ENCODE data around the gene AJAP1. TPM values are rescaled to one million over a fixed set of nuclear protein-coding genes. Genes with fewer than 3 reads are reported as not detected.

AJAP1 gene
- total RNA-seq, 1 donor from 2014 or later: 0.26 TPM

DNA sequence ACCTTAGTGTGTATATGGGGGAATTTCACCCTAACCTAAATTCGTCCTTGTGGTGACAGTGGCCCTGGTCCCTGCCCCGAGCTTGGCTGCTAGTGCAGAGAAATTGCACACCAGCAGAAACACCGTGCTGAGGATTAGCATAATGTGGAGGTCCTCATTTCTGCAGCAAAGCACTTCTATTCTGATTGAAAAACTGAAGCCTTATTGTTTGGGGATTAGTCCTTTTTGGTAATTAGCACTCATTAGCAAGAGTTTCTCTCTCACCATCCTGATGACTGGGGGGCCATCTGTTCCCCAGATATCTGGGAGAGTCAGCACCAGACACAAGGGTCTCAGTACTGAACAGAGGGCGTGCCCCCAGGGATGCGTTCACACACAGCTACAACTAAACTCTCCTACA is 55.2 kb downstream of the AJAP1 start:
- Histone ChIP-seq H3K27me3 (ENCODE audit: control insufficient read depth, insufficient read depth, low read length) (no peaks in the 10 kb centered on the region), H3K36me3 (ENCODE audit: control insufficient read depth, insufficient read depth, low read length) (no peaks in the 10 kb centered on the region), H3K4me3 (ENCODE audit: low read depth, low read length) (no peak overlapping the region)
- DNase-seq (ENCODE audit: low read depth) (no peak), FAIRE-seq (no peak)
- TF ChIP-seq, protein P1, sequence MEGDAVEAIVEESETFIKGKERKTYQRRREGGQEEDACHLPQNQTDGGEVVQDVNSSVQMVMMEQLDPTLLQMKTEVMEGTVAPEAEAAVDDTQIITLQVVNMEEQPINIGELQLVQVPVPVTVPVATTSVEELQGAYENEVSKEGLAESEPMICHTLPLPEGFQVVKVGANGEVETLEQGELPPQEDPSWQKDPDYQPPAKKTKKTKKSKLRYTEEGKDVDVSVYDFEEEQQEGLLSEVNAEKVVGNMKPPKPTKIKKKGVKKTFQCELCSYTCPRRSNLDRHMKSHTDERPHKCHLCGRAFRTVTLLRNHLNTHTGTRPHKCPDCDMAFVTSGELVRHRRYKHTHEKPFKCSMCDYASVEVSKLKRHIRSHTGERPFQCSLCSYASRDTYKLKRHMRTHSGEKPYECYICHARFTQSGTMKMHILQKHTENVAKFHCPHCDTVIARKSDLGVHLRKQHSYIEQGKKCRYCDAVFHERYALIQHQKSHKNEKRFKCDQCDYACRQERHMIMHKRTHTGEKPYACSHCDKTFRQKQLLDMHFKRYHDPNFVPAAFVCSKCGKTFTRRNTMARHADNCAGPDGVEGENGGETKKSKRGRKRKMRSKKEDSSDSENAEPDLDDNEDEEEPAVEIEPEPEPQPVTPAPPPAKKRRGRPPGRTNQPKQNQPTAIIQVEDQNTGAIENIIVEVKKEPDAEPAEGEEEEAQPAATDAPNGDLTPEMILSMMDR (IDR thresholded peaks at IDR 0.05; ENCODE audit: insufficient read depth, low read length, severe bottlenecking): no peak

DNA sequence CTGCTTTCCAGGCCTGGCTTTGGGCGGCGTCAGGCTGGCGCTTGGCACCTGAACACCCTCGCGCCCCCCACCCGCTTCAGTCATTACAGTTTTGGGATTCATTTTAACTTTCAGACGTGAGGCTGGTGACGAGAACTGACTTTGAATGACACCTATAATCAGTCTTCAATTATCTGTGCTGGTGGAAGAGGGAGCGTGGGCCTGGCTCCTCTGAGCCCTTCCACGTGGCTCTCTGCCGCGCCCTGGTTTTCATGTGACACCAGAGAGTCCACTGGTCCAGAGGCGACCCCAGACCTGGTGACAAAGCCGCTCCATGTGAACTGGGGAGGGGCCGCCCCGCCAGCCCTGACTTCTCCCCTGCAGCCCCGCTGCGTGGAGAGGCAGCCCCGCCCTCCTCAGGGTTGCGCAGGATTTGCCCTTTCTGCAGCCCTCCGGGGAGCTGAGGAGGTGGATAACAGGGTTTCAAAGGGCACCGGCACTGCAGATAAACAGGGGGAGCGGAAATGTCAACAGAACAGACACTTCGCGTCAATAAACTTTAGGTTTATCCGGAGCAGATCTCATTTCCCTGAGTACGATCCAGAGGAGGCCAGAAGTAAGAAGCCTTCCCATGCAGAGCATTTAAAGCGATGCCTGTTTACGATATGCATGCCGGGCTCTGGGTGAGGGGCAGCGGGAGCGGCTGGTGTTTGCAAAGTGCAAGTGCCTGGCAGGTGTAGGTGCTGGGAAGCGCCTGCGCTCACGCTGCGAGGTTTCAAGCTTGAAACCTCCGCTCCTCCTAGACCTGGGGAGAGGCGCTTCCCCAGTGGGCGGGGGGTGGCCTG is 56.4 kb downstream of the AJAP1 start:
- TF ChIP-seq, protein P1 (IDR thresholded peaks at IDR 0.05; ENCODE audit: insufficient read depth, low read length, severe bottlenecking): no peak
- Histone ChIP-seq H3K27me3 (ENCODE audit: control insufficient read depth, insufficient read depth, low read length) (no peaks in the 10 kb centered on the region), H3K4me3 (ENCODE audit: low read depth, low read length) (no peak overlapping the region), H3K36me3 (ENCODE audit: control insufficient read depth, insufficient read depth, low read length) (no peaks in the 10 kb centered on the region)
- FAIRE-seq: no peak
- DNase-seq (ENCODE audit: low read depth): no peak

- no peaks in the 10 kb centered on the region for H3K27me3 ChIP-seq (ENCODE audit: control insufficient read depth, insufficient read depth, low read length)
- TF ChIP-seq, protein P1 (IDR thresholded peaks at IDR 0.05; ENCODE audit: insufficient read depth, low read length, severe bottlenecking): no peak
- DNase-seq (ENCODE audit: low read depth) (no peak), FAIRE-seq (no peak)
- H3K36me3 ChIP-seq (ENCODE audit: control insufficient read depth, insufficient read depth, low read length): no peaks in the 10 kb centered on the region
- no peak overlapping the region for H3K4me3 ChIP-seq (ENCODE audit: low read depth, low read length)
Observed at GRCh38 chr1:4711416-4712275, 57.2 kb downstream of the AJAP1 start.

DNA sequence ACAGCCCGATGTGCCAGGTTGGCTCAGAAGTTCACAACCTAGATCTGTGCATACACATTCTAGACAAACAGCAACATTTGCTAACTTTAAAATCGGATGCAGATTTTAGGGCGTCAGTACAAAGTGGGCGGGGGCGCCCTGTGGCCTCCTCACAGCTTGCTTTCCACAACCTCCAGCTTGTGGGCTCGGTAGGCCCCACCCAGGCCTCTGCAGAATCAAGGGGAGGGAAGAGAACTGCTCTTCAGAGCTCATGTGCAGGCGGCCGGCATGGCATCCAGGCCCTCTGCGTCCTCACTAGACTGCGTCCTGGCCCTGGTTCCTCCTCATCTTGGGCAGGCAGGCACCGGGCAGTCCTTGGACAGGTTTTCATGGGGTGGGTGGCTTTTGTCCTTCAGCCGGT is 59.3 kb downstream of the AJAP1 start:
- no peaks in the 10 kb centered on the region for H3K36me3 ChIP-seq (ENCODE audit: control insufficient read depth, insufficient read depth, low read length)
- FAIRE-seq: no peak

DNA sequence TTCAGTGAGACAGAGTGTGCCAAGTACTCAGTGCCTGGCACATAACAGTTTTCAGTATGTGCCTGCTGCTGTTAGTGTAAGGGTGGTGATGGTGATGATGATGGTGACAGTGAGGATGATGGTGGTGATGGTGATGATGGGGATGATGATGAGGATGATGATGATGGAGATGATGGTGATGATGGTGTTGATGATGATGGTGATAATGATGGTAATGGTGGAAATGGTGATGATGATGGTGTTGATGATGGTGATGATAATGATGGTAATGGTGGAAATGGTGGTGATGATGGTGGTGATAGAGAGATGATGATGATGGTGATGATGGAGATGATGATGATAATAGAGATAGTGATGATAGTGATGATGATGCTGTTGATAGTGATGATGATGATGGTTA is 62.0 kb downstream of the AJAP1 start:
- FAIRE-seq (no peak), DNase-seq (ENCODE audit: low read depth) (no peak)
- no peaks in the 10 kb centered on the region for H3K36me3 ChIP-seq (ENCODE audit: control insufficient read depth, insufficient read depth, low read length)
- H3K27me3 ChIP-seq (ENCODE audit: control insufficient read depth, insufficient read depth, low read length): no peaks in the 10 kb centered on the region
- no peak overlapping the region for H3K4me3 ChIP-seq (ENCODE audit: low read depth, low read length)
- TF ChIP-seq, protein P1 (IDR thresholded peaks at IDR 0.05; ENCODE audit: insufficient read depth, low read length, severe bottlenecking): no peak

More for the DNA sequence above, 59.3 kb downstream of the AJAP1 start:
- DNase-seq (ENCODE audit: low read depth): no peak
- TF ChIP-seq, protein P1 (IDR thresholded peaks at IDR 0.05; ENCODE audit: insufficient read depth, low read length, severe bottlenecking): no peak
- Histone ChIP-seq H3K27me3 (ENCODE audit: control insufficient read depth, insufficient read depth, low read length) (no peaks in the 10 kb centered on the region), H3K4me3 (ENCODE audit: low read depth, low read length) (no peak overlapping the region)
